Smooth muscle cell (in vitro differentiated cells): Measurements from ENCODE around the gene CLDN19. TPM values are rescaled to one million over a fixed set of nuclear protein-coding genes. Genes with fewer than 3 reads are reported as not detected.

Source experiments
- DNase-seq: peaks from one replicate; lab custom pipeline; 2025; ENCODE audit not compliant: unreplicated experiment; lab: John Stamatoyannopoulos, UW
- H2AFZ ChIP-seq: fragments of 200-600 bp; sonication (generic); 2 replicates; pipeline ENCODE4 v1.6.0; 2016; ENCODE audit warnings: antibody characterized with exemption, low read depth, mild to moderate bottlenecking
- H3F3A ChIP-seq: fragments of 200-600 bp; sonication (generic); 2 replicates; pipeline ENCODE4 v1.6.0; 2017; ENCODE audit warnings: antibody characterized with exemption, low read depth
- H3K27ac ChIP-seq: fragments of 200-600 bp; sonication (generic); 2 replicates; pipeline ENCODE4 v1.5.1; 2016; ENCODE audit warnings: low read depth, mild to moderate bottlenecking
- H3K27me3 ChIP-seq: fragments of 200-600 bp; sonication (generic); 2 replicates; pipeline ENCODE4 v1.6.1; 2016; ENCODE audit warnings: low read depth, mild to moderate bottlenecking
- H3K36me3 ChIP-seq: fragments of 200-600 bp; sonication (generic); 2 replicates; pipeline ENCODE4 v1.5.1; 2016; ENCODE audit warnings: low read depth
- H3K4me1 ChIP-seq: fragments of 200-600 bp; sonication (generic); 2 replicates; pipeline ENCODE4 v1.5.1; 2016; ENCODE audit warnings: low read depth
- H3K4me2 ChIP-seq: fragments of 200-600 bp; sonication (generic); 2 replicates; pipeline ENCODE4 v1.6.0; 2016; ENCODE audit warnings: mild to moderate bottlenecking
- H3K4me3 ChIP-seq: fragments of 200-600 bp; sonication (generic); 2 replicates; pipeline ENCODE4 v1.5.1; 2016; ENCODE audit warnings: mild to moderate bottlenecking
- H3K79me2 ChIP-seq: fragments of 200-600 bp; sonication (generic); 2 replicates; pipeline ENCODE4 v1.6.0; 2016; ENCODE audit warnings: low read depth, mild to moderate bottlenecking
- H3K9ac ChIP-seq: fragments of 200-600 bp; sonication (generic); 2 replicates; pipeline ENCODE4 v1.6.0; 2016; ENCODE audit warnings: low read depth
- H3K9me3 ChIP-seq: fragments of 200-600 bp; sonication (generic); replicated peaks from 2 replicates; pipeline ENCODE4 v1.5.1; 2016; ENCODE audit warnings: low read depth
- H4K20me1 ChIP-seq: fragments of 200-600 bp; sonication (generic); 2 replicates; pipeline ENCODE4 v1.6.0; 2016; ENCODE audit warnings: low read depth
- WGBS: methylation state at CpG from one replicate; pipeline ENCODE4 v1.1.7; 2016; ENCODE audit warnings: low lambda C conversion rate; 5-methylcytosine and 5-hydroxymethylcytosine counted together
- polyA plus RNA-seq: library from polyadenylated mRNA; unstranded; fragments of >200 nt; fragmentation: Nextera tagmentation; extraction: Ambion mirVana; gene quantifications from 2 replicates; pipeline ENCODE4 v1.2.1, GENCODE V29; 2016
- total RNA-seq: library from RNA; depleted of rRNA; stranded (reverse); fragments of >200 nt; gene quantifications from 2 replicates; pipeline ENCODE4 v1.2.3, GENCODE V29; 2014
- TF ChIP-seq, protein P1 (sequence below): fragments of 200-600 bp; sonication (generic); IDR thresholded peaks from 2 replicates; pipeline ENCODE4 v1.5.1; 2017; ENCODE audit warnings: borderline replicate concordance, mild to moderate bottlenecking, antibody characterized with exemption; ENCODE audit not compliant: insufficient read depth, poor library complexity, severe bottlenecking

Gene CLDN19
- total and polyA plus RNA-seq, 2 experiments from 2014 or later: 0.67 to 2.4 TPM

DNA sequence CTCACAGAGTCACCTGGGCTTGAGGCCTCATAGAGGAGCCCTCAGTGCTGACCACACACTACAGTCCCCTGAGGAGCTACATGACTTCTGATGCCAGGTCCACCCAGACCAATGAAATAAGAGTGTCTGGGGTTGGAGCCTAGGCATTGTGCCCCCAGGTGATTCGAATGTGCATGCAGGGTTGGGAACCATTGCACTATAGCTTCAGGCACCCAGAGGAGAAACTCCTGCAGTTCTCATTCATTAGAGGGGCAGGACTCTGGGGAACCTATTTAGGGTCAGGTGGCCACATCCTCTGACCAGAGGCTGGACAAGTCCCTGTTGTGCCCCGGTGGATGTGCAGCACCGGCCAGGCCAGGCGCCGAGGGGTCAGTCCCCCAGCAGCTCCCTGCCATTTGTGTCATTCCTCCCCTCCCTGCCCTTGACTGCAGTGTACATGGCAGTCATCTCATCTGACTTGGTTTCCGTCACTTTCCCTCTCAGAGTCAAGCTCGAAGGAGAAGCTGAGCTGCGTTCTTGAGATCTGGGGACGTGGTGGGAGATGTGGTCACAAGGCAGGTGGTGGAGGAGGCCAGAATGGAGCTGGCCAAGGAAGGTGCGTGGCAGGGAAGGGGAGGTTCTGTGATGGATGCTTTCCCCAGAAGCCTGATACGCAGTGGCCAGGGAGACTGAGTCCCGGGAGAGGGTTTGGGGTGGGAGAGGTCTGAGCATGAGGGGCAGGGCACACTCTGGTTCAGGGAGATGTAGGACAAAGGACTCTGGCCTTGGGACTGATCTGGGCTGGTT lies 6.4 kb downstream of the CLDN19 start:
- Histone ChIP-seq H3K27ac (no peak overlapping the region), H3K9ac (no peak overlapping the region), H3K4me2 (no peak overlapping the region), H3K9me3 (no peaks in the 10 kb centered on the region), H4K20me1 (no peaks in the 10 kb centered on the region), H3K27me3 (no peaks in the 10 kb centered on the region), H3K4me1 (no peaks in the 10 kb centered on the region), H3K4me3 (no peak overlapping the region), H2AFZ (no peak overlapping the region), H3F3A (no peaks in the 10 kb centered on the region), H3K36me3 (no peaks in the 10 kb centered on the region), H3K79me2 (no peaks in the 10 kb centered on the region)
- 95% methylated on average over 12 of the region's 12 CpGs for WGBS
- no peak for DNase-seq
- TF ChIP-seq, protein P1, sequence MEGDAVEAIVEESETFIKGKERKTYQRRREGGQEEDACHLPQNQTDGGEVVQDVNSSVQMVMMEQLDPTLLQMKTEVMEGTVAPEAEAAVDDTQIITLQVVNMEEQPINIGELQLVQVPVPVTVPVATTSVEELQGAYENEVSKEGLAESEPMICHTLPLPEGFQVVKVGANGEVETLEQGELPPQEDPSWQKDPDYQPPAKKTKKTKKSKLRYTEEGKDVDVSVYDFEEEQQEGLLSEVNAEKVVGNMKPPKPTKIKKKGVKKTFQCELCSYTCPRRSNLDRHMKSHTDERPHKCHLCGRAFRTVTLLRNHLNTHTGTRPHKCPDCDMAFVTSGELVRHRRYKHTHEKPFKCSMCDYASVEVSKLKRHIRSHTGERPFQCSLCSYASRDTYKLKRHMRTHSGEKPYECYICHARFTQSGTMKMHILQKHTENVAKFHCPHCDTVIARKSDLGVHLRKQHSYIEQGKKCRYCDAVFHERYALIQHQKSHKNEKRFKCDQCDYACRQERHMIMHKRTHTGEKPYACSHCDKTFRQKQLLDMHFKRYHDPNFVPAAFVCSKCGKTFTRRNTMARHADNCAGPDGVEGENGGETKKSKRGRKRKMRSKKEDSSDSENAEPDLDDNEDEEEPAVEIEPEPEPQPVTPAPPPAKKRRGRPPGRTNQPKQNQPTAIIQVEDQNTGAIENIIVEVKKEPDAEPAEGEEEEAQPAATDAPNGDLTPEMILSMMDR: no peak

DNA sequence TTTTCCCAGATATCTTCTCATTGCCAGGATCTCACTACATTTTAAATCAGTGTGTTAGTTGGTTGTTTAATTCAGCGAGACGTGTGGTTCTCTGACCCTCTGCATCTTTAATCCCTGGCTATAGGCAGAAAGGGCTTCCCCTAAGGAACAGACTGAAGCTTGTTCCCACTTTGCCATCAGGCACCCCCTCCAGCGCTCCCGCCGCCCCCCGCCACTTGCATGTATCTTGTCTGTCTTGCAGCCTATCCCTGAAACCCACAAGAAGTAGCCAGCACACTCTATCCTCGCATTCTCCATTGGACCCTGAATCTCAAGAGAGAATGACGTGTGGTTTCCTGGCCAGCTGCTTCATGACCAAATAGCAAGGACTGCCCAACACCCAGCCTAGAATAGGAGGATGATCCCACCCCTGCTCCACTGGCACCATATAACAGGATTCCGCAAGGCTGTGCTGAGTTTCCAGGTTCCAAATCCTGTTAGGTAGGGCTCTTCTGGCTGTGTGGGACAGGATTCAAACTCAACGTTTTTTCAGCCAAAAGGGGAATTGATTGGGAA lies 7.8 kb downstream of the CLDN19 start:
- H3K27ac ChIP-seq: no peak overlapping the region

DNA sequence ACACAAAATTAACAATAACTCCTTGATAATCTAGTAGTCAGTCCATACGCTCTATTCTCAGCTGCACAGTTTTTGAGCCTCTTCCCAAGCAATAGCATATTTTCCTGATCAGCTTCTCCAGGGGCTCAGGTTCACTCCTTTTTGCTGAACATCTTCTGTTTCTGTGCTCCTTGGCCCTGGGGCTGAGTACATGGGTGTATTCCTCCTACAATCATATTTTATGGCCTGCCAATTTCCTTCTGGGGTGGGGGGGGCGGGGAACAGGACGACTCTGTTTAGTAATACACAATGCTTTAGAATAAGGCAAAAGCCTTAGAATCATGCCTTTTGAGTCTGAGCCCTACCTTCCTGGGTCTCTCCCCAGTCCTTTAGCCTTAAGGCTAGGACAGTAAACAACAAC lies 8.5 kb downstream of the CLDN19 start:
- no peaks in the 10 kb centered on the region for H3K79me2 ChIP-seq
- no peaks in the 10 kb centered on the region for H3K27me3 ChIP-seq
- H3K36me3 ChIP-seq: no peaks in the 10 kb centered on the region
- no peaks in the 10 kb centered on the region for H3K4me1 ChIP-seq
- H3K9me3 ChIP-seq: no peaks in the 10 kb centered on the region
- DNase-seq: no peak
- no peak overlapping the region for H2AFZ ChIP-seq
- no peaks in the 10 kb centered on the region for H3F3A ChIP-seq
- no peak overlapping the region for H3K4me2 ChIP-seq
- no peak overlapping the region for H3K27ac ChIP-seq
- TF ChIP-seq, protein P1: no peak
- H4K20me1 ChIP-seq: no peaks in the 10 kb centered on the region
- H3K4me3 ChIP-seq: no peak overlapping the region
- no peak overlapping the region for H3K9ac ChIP-seq
- 66% methylated on average over 3 of the region's 3 CpGs for WGBS

More for the DNA sequence above, 7.8 kb downstream of the CLDN19 start:
- no peaks in the 10 kb centered on the region for H4K20me1 ChIP-seq
- no peak overlapping the region for H3K4me2 ChIP-seq
- DNase-seq: no peak
- H2AFZ ChIP-seq: no peak overlapping the region
- TF ChIP-seq, protein P1: no peak
- no peaks in the 10 kb centered on the region for H3F3A ChIP-seq
- no peak overlapping the region for H3K9ac ChIP-seq
- no peaks in the 10 kb centered on the region for H3K4me1 ChIP-seq
- H3K27me3 ChIP-seq: no peaks in the 10 kb centered on the region
- no peaks in the 10 kb centered on the region for H3K79me2 ChIP-seq
- no peaks in the 10 kb centered on the region for H3K9me3 ChIP-seq
- H3K4me3 ChIP-seq: no peak overlapping the region
- 86% methylated on average over 10 of the region's 10 CpGs for WGBS
- H3K36me3 ChIP-seq: no peaks in the 10 kb centered on the region
